K562 (cell line): ENCODE measurements around the gene DNAJB6.

Experiments used
- KLF16 ChIP-seq: IDR thresholded peaks from 2 replicates; pipeline ENCODE4 v1.6.1; 2016; ENCODE audit warnings: antibody characterized with exemption
- SPI1 ChIP-seq: IDR thresholded peaks from 2 replicates; pipeline ENCODE4 v1.6.1; 2011; ENCODE audit warnings: low read depth, low read length, control low read depth, borderline replicate concordance
- TCF7 ChIP-seq: sonication (generic); IDR thresholded peaks from 2 replicates; pipeline ENCODE4 v1.6.1; 2016; ENCODE audit warnings: antibody characterized with exemption, borderline replicate concordance
- TF ChIP-seq, protein P1 (sequence below): sonication (generic); formaldehyde crosslinking; IDR thresholded peaks from 2 replicates; pipeline ENCODE4 v1.9.0; 2022; ENCODE audit warnings: mild to moderate bottlenecking, missing genetic modification reagents

DNA sequence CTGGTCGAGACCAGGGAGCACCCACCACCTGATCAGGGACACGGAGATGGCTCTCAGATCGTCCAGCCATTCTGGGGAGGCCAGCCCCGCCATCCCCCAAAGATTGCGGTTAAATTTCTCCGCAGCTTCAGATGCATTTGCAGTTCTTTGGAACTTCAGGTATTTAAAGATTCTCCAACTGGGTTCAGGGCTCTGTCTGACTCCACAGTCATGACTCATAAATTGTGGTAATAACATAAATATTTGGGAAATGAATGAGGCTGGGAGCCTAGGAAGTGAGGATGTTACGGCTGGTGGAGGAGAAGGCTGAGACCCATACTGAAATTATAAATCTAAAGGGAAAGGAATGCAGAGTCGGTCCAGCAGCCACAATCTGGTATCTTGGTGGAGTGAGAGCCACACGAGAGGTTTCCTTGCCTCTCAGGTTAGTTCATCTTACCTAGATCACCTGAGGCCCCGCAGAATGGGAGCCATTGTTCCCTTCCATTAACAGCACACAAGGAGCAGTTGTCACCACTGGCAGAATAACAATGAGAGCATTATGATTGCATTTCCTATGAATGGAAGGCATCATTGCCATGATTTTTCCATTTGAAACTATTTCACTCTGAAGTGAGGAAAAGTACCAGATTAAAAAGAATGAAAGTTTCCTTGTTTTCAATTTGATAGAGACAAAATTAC, 26.7 kb upstream of the DNAJB6 start:
- no peak for TF ChIP-seq SPI1
- TF ChIP-seq TCF7: no peak
- no peak for TF ChIP-seq KLF16
- TF ChIP-seq, protein P1, sequence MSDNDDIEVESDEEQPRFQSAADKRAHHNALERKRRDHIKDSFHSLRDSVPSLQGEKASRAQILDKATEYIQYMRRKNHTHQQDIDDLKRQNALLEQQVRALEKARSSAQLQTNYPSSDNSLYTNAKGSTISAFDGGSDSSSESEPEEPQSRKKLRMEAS (CRISPR knock-in tag): no peak
